HG03066 (cell line): ENCODE data around the gene CBS.
"Not testable (repeated sequence)": the region's sequence is repeated elsewhere in the genome, so short reads cannot be mapped to it uniquely, and the experiment has no call there.

Experiments
- ATAC-seq: cut with Tn5 transposase; IDR thresholded peaks from one replicate; pipeline ENCODE4 v1.9.1; 2021; ENCODE audit warnings: low read depth; ENCODE audit not compliant: unreplicated experiment

CBS gene

DNA sequence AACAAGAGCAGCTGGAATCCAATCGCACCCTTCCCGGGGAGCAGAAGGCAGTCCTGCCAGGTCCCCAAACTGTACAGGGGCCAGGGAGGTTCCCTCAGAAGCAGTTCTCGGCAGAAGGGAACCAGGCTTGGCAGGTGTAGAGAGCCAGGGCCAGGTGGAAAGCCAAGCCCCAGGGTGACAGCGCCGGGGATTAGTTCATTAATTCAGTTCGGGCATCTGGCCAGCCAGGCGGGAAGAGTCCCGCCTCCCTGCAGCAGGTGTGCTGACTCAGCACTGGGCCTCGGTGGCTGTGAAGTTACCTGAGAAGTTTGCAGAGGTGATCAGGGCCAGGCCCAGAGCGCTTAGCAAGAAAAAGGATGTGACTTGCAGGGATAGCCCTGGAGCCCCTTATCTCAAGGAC lies 6.0 kb downstream of the CBS start:
- not testable (repeated sequence) for ATAC-seq

DNA sequence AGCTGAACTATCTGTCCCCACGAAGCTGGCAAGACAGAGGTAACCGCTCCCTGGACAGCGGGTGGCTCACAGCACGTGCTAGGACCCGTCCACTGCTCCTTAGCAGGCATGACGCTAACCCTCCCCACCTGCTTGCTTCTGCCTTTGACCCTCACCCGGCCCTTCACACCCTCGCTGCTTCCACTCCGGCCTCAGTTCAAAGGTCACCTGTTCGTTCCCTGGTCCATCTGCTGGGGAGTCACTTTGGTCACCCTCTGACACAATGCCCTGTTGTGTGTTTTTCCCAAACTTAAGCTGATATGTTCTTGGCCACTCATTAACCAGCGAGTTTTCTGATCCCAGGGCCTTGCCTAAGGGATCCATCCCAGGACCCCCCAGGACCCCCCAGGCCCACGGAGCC lies 7.6 kb downstream of the CBS start:
- ATAC-seq: not testable (repeated sequence)

DNA sequence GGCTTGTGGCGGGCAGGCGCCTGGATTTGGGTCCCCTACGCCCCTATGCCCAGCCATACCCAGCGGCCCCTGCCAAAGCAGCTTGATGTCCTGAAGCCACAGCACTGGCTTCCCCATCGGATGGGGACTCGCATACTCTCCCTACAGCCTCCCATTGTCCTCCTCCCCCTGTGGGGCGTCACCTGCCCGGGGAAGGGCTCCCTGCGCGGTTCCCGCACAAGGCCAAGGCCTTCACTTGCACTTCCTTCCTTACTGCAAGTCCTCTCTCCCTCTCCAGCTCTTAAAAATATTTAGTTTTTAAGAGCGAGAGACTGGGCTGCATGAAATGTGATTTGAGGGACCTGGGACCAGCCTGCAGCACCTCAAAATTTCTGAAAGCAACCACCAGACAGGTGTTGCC lies 8.9 kb downstream of the CBS start:
- ATAC-seq: not testable (repeated sequence)

DNA sequence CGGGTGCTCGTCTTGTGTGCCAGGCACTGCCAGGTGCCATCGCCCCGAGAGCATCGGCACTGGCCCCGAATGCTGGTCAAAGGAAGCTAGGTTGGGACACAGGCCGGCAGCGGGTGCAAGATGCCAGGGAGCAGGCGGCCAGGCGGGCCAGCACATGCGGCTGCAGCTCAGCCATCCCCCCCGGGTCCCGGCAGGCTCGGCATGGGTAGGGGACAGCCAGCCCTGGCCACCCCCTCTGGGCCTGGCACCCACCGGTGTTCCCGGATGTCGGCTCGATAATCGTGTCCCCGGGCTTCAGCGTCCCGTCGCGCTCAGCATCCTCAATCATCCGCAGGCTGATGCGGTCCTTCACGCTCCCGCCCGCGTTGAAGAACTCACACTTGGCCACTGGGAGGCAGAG lies 9.6 kb downstream of the CBS start:
- not testable (repeated sequence) for ATAC-seq

DNA sequence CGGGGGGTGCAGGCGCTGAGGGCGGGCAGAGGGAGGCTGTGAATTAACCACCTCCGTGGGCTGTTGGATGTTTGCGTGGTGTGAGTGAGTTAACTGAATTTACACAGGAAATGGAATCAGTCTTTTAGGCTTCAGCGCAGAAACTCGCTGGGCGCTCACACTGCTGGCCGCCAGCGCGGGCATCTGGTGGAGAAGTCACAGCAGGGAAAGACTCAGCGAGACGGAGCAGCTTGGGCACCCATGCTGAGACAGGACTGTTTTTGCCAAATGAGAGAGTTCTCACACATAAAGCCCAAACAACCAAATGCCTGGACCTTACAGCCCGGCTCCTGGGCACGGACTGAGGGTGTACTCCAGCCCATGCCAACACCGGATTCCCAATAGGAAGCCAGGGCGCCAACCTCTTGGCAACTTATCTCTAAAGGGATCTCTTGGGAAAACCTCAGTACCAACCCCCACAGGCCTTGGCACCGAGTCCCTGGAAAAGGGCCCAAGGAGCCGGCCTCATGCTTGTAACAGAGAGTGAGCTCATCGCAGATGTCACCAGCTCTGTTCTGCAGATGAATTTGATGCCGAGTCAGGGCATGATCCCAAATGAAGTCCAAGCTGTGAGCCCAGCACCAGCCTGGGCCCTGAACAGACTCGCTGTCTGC lies 11.2 kb downstream of the CBS start:
- ATAC-seq: not testable (repeated sequence)

DNA sequence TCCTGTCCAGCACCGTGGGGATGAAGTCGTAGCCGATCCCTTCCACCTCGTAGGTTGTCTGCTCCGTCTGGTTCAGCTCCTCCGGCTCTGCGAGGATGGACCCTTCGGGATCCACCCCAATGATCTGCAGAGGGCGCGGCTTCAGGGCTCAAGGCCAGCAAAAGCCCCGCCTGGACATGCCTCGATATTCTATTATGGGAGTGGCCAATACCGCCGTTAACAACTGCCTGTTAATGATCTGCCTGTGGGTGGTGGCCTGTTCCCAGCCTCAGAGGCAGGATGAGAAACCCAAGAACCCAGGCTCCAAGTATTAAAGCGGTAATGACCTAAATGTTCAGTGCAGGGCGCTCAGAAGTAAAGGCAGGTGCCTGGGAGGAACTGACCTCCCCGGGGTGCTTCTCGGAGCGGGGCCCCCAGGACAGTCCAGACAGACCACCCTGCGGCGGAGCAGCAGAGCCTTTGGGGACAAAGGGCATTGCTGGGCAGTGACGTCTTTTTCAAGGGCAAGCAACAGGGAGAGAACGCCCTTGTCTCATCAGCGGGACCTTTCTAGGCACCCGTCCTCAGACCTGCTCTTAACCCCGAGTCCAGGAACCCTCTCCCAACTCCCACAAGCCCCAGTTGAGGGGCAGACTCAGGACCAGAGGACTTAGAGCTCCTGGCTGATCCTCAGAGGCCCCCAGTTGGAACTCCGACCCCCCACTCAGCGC lies 12.5 kb downstream of the CBS start:
- ATAC-seq: not testable (repeated sequence)

DNA sequence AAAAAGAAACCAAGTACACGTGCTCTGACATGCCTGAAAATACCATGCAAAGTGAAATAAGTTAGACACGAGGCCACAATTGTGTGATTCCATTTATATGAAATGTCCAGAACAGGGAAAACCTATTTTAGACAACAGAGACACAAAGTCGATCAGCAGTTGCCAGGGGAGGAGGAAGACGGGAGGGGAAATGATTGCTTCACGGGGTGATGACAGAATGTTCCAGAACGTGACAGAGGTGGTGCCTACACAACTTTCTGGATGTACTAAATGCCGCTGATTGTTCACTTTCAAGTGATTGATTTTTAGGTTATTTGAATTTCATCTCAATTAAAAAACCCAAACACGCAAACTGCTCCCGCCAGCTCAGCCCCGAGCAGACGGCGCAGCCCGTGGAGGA lies 22.5 kb downstream of the CBS start:
- not testable (repeated sequence) for ATAC-seq

DNA sequence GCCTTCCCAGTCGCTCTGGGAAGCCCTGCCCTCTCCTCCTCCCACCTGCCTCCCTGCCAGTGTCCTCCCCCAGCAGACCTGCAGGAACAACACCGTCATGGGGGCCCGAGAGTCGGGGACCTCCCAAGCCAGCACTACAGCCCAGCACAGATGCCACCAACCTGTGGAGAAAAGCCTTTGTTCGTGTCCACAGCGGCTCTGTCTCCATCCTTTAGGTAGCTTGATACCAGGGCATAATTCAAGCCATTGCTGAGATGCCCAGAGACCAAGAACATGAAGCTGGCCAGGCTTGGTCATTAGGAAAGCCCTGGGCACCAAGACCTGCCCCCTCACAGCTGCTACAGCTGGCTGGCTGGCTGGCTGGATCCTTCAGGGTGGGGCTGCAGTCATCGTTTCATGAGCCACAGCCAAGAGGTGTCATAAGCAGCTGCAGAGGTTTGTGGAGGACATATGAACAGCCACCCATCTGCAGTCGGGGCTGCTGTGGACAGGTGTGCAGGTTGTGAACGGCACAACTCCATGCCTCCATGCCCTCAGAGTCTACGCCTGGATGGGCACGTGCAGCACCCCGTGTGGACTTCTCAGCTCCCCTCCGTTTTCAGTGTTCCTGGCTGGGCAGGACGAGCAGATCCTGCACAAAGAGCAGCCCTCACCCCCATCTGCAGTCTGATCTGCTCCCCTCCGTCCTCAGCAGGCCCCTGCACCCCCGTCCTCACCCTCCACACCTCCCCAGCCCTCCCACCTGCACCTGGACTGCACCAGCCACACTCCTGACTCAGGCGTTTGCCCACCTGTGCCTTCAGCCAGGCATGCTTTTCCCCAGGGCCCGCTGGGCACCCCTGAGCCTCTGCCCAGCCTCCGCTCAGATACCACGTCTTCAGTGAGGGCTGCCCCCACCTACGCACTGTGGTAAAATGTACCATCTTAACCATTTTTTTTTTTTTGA lies 29.5 kb downstream of the CBS start:
- not testable (repeated sequence) for ATAC-seq

DNA sequence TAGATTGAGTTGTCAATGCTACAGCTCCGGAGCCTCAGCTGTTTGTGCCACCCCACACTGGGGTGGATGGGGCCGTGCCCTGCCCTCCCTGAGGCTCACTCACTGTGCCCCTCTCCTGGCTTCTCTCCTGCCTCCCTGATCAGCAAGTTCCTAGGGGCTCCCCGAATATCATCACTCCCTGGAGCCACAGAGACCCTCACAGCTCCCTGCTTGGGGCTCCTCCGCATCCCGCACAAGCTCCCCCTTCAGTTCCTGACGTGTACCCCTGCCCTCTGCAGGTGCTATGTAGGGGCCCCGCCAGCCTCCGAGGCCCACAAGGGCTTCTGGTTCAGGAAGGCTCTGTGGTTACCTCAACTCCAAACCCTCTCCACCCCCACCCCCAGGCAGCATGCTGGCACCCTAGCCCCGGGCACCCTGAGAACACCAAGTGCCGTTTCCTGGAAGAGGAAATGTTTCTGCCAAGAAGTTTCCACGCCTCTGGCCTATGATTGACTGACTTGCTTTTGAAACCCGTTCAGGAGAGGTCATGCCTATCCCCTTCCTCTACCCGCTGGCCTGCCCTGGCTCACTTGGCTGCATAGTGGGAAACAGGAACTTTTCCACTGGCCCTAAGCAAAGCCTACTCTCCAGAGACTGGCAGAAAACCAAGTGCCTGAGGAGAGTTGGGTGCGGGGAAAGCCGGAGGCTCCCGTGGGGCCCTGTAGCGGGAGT lies 30.3 kb downstream of the CBS start:
- not testable (repeated sequence) for ATAC-seq

DNA sequence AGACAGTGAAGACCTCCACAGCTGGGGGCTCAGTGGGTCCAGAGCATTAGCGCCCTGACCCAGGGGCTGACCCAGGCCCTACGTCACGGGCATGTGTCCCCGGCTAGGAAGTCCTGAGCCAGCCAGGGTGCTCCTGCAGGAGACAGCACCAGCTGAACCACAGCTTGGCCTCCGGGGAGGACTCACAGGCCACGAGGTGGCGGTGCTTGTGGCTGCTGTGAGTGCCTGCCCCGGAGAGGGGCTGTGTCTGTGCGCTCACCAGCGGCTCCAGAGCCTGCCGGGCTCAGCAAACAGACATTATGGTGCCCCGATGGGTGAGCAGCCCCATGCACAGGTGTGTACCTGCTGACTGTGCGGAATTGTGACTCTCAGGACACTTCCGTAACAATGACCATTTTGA lies 31.1 kb downstream of the CBS start:
- ATAC-seq: not testable (repeated sequence)

DNA sequence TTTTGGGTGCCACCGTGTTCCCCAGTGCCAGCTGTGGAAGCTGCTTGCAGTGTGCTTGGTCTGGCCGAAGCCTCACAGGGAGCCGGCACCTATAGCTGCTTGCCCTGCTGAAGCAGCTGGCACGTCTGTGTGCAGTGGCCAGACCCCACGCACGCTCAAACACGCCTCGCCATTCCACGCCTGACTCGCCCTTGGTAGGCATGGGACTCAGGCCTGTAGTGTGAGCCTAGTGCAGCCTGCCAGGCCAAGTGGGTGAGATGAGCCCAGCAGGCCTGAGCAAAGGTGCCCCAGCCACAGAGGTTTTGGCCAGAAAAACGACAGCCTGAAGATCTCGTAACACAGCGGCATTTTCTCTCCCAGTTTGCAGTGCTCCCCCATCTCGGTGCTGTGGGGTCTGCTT lies 32.3 kb downstream of the CBS start:
- ATAC-seq: not testable (repeated sequence)

DNA sequence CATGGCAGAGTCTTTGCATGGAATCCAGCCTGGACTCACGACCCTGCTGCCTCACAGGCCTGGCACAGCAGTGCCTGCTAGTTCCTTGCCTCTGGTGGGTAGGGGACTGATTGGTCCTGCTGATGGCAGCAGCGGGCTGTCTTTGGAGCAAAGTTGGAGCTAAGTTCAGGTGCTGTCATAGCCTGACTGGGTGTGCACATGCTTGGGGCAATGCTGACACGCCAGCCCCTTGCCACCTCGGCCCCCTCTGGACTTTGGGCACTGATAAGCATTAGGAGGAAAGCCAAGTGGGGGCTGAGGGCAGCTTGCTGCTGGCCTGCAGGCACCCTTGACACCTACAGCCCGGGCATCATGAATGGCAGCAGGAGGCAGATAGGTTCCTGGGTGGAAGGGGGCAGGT lies 33.5 kb downstream of the CBS start:
- not testable (repeated sequence) for ATAC-seq

DNA sequence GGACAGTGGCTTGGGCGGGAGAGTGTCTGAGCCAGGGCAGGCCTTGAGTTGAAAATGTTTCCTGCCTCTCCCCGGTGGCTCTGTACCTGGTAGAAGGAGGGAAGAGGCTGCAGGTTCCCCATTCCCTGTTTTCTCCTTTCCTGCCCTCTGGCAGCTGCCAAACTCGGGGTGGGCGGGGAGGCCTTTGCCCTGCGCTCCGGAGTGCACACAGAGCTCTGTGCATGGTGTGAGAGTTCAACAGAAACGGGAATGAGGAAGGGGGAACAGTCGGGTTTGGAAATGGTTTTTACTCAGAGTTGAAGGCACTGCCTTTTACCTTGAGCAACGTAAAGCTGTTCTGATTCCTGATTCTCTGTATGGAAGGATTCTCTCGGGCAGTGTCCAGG lies 37.0 kb downstream of the CBS start:
- not testable (repeated sequence) for ATAC-seq

DNA sequence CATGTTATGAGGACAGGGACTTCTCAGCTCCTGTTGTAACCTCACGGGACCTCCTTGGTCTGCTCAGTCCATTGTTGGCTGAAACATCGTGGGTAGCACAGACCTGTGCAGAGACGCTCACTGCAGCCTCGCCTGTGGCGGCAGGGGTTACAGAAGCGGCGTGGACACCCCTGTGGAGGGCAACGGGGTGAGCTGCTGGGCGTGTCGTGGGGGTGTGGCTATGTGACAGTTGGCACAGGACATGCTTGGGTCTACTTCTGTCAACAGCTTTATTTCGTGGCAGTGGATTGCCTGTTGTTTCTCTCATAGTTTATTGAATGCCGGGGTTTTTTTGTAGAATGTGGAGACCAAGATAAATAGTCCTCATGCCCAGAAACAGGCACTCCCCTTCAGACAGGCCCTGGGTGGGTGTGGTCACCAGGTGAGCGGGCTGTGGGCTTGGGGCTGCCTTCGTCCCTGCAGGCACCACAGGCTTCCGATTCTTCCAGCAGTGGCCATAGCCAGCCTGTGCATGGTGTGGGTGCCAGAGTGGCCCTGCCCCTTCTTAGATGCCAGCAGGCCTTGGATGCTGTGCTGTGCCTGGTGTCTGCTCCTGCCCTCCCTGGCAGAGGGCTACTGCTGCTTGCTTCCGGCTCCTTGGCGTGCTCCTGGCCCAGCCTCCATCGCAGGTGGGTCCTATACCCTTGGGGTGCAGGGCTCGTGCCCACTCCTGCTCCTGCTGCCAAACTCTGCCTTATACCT lies 37.5 kb downstream of the CBS start:
- not testable (repeated sequence) for ATAC-seq

DNA sequence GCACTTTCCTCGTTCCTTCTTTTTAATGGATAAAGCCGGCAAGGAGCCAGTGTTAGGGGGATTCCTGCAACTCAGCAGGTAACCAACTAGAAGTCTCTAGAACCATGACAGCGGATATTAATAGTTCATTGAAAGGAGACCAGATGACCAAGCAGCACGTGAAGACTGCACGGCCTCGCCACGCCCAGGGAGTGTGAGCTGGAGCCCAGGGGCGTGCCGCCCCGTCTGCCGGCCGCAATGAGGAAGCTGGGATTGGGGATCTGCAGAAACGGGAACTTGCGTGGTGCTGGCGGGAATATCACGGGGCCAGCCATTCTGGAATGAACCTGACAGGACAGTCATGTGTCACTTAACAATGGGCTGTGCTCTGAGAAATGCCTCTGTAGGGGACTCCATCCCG lies 38.7 kb downstream of the CBS start:
- not testable (repeated sequence) for ATAC-seq

DNA sequence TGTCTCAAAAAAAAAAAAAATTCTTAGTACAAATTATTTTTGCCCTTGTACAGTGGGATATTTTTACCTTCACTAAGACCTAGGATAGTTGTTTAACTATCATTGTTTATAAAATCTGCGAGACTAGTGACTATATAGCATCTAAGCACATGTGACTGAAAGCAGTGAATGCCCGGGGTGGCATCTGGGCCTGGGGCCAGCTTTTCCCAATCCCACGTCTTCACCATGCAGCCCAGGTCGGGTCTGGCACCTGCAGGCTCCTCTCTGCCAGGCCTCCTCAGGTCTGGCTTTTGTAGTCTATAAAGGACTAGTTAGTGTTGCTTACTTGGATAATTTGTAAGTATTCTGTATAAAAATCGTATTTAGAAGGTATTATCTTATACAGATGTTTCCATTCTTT lies 40.8 kb downstream of the CBS start:
- no peak for ATAC-seq

DNA sequence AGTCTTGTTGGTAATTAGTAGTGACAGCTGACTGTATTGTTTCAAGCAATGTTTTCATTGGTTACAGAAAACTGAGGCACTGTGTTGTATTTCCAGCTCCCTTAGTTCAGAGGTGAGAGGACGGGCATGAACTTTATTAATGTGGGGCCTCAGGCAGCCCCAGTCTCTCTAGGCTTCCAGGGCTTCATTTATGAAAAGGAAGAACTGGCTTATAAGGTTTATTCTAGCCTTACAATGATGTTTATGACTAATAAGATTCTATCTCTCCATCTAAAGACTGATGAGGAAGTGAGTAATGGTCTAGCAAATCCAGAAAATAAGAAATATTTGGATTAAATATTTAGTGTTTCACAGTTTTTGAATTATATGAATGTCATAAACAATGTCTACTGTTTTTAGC lies 41.5 kb downstream of the CBS start:
- ATAC-seq: no peak

DNA sequence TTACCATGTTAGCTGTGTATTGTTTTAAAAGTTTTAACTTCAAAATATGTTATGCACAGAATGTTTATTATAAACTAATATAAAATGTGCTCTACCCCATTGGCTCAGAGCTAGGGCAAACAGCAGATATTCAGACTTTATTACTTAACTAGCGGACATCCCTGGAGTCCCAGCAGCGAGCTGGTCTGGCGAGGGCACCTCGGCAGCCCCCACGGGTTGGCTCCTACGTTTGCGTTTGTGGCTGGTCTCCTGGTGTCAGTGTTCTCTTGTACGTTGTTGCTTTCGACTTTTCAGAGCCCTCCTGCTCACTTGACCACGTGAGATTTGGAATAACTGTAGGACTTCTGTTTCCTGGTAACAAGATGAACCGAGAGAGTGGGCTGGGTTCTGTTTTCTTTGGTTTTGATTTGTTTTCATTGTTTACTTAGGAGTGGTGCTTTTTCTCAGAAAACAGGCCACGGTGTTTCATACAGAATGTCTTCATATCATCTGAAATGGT lies 44.5 kb downstream of the CBS start:
- ATAC-seq: no peak

DNA sequence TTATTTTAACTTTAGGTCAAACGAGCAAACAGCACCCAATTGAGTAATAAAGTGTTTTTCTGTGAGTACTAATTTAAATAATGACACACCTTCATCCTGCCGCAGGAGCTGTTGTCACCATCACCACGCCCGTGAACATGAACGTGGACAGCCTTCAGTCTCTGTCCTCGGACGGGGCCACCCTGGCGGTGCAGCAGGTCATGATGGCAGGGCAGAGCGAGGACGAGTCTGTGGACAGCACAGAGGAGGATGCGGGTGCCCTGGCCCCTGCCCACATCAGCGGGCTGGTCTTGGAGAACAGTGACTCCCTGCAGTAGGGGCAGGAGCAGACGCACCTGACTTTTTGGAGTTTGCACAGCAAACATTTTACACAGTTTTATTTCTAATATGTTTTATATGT lies 45.9 kb downstream of the CBS start:
- ATAC-seq: no peak
